Vagina (tissue), 2 donors: ENCODE results near the gene ADAMTS17.

Experiments
- POLR2A ChIP-seq, 2 donors: fragments of 450-650 bp; IDR thresholded peaks; one replicate each; pipeline ENCODE4 v1.6.1; 2017; ENCODE audit warnings: antibody characterized with exemption in 2 of 2, mild to moderate bottlenecking in 2 of 2, moderate library complexity in 2 of 2
- POLR2AphosphoS5 ChIP-seq, 2 donors: sonication (generic); formaldehyde crosslinking; IDR thresholded peaks; one replicate each; pipeline ENCODE4 v1.9.0; 2017; ENCODE audit warnings: antibody characterized with exemption in 2 of 2, mild to moderate bottlenecking in 2 of 2, low read depth in 1 of 2; ENCODE audit not compliant: insufficient read depth in 1 of 2

- no peak for TF ChIP-seq POLR2AphosphoS5 (IDR thresholded peaks at IDR 0.05; ENCODE audit: insufficient read depth in 1 of 2, low read depth in 1 of 2)
- no peak for TF ChIP-seq POLR2A (IDR thresholded peaks at IDR 0.05)
Measured at GRCh38 chr15:100244796-100245486, 96.8 kb downstream of the ADAMTS17 start.
